Bronchial epithelial cell (primary cell): Measurements from ENCODE around the gene DND1. TPM values are rescaled to one million over a fixed set of nuclear protein-coding genes. Genes with fewer than 3 reads are reported as not detected.
A peak's percentile ranks its signal among the peaks of the same experiment; 100 is the strongest.
"Not testable (repeated sequence)": the region's sequence is repeated elsewhere in the genome, so short reads cannot be mapped to it uniquely, and the experiment has no call there.

ENCODE experiments used
- DNase-seq: peaks from one replicate; pipeline ENCODE4 v3.0.0-alpha.2; 2010; ENCODE audit warnings: low read depth
- FAIRE-seq: peaks from 2 replicates; lab custom pipeline; 2011; peaks lifted over from hg19 to GRCh38; lab: Jason Lieb, UNC
- H3K27me3 ChIP-seq: 2 replicates; pipeline ENCODE4 v1.5.1; 2011; ENCODE audit warnings: low read length; ENCODE audit not compliant: control insufficient read depth, insufficient read depth
- H3K36me3 ChIP-seq: 2 replicates; pipeline ENCODE4 v1.5.1; 2011; ENCODE audit warnings: low read length; ENCODE audit not compliant: control insufficient read depth, insufficient read depth
- H3K4me3 ChIP-seq: 2 replicates; pipeline ENCODE4 v1.5.1; 2011; ENCODE audit warnings: mild to moderate bottlenecking, low read depth, low read length, control low read depth
- CTCF ChIP-seq: IDR thresholded peaks from 2 replicates; pipeline ENCODE4 v1.5.1; 2011; ENCODE audit warnings: mild to moderate bottlenecking, moderate library complexity, low read length, control low read depth, inconsistent platforms; ENCODE audit not compliant: insufficient read depth, severe bottlenecking
- total RNA-seq: library from RNA; depleted of rRNA; stranded (reverse); fragments of >200 nt; gene quantifications from 2 replicates; pipeline ENCODE4 v1.2.1, GENCODE V29; 2014

Gene DND1
- total RNA-seq, 1 donor from 2014 or later: 0.26 TPM

GRCh38 chr5:140674211-140674610 lies 835 bp upstream of the DND1 start:
- TF ChIP-seq CTCF: no peak
- Histone ChIP-seq H3K36me3 (peaks cover 27% of the 10 kb centered on the region), H3K4me3 (no peak overlapping the region), H3K27me3 (no peaks in the 10 kb centered on the region)
- DNase-seq (no peak), FAIRE-seq (no peak)

- peaks cover 35% of the 10 kb centered on the region for H3K36me3 ChIP-seq
- TF ChIP-seq CTCF: no peak
- no peaks in the 10 kb centered on the region for H3K27me3 ChIP-seq
- FAIRE-seq (no peak), DNase-seq (no peak)
- no peak overlapping the region for H3K4me3 ChIP-seq
Observed at GRCh38 chr5:140672455-140673186, 755 bp downstream of the DND1 start.

GRCh38 chr5:140671472-140672125 lies 1.8 kb downstream of the DND1 start:
- H3K27me3 ChIP-seq: no peaks in the 10 kb centered on the region
- peaks cover 29% of the 10 kb centered on the region for H3K36me3 ChIP-seq
- TF ChIP-seq CTCF: no peak
- FAIRE-seq (no peak), DNase-seq (no peak)
- H3K4me3 ChIP-seq: no peak overlapping the region

- not testable (repeated sequence) for FAIRE-seq, H3K27me3 ChIP-seq, DNase-seq, H3K4me3 ChIP-seq
- H3K36me3 ChIP-seq: peaks cover 26% of the 10 kb centered on the region
Observed at GRCh38 chr5:140671035-140671434, 2.3 kb downstream of the DND1 start.

GRCh38 chr5:140664359-140665119 lies 8.8 kb downstream of the DND1 start, which contains the start of gene WDR55:
Gene WDR55 (plus strand): TSS chr5:140664904. CDS start chr5:140664913, 9 bp downstream.
- DNase-seq: peak; percentile 88
- no peak for FAIRE-seq
- peaks cover 28% of the 10 kb centered on the region for H3K36me3 ChIP-seq

More at GRCh38 chr5:140664359-140665119, 8.8 kb downstream of the DND1 start, which contains the start of gene WDR55:
- no peaks in the 10 kb centered on the region for H3K27me3 ChIP-seq
- no peak for TF ChIP-seq CTCF
- H3K4me3 ChIP-seq: peak within 1 kb of the TSS; percentile 95
